Measurements from ENCODE around the gene SP2. TPM values are rescaled to one million over a fixed set of nuclear protein-coding genes. Genes with fewer than 3 reads are reported as not detected.

Gene SP2
- total and polyA plus RNA-seq, 12 donors, result 1.8 to 21.1 (median 10.1) TPM

GRCh38 chr17:47879028-47879585, 16.9 kb upstream of the SP2 start:
- Histone ChIP-seq H3K27ac (no peak overlapping the region), H3K36me3 (replicated peaks in 1 of 2) (no peaks in the 10 kb centered on the region), H3K27me3 (peaks cover 5% of the 10 kb centered on the region), H3K4me3 (no peak overlapping the region), H3K4me1 (replicated peaks in 1 of 2) (peaks cover 7 to 18% of the 10 kb centered on the region in 2 donors), H3K9me3 (replicated peaks in 1 of 3) (no peaks in the 10 kb centered on the region)
- DNase-seq, result no peak
- intact Hi-C loops (cut with DNase I), result no loop called here
- TF ChIP-seq POLR2A (IDR thresholded peaks at IDR 0.05), result no peak
- TF ChIP-seq CTCF (IDR thresholded peaks at IDR 0.05), result no peak
- WGBS, 4 donors, result 67 to 78% (median 76%) methylated on average over 2 of the region's 2 CpGs

- peaks cover 12 to 26% of the 10 kb centered on the region in 2 donors for H3K4me1 ChIP-seq (replicated peaks in 1 of 2)
- H3K9me3 ChIP-seq (replicated peaks in 1 of 3), result no peaks in the 10 kb centered on the region
- H3K36me3 ChIP-seq (replicated peaks in 1 of 2), result no peaks in the 10 kb centered on the region
- H3K4me3 ChIP-seq, result no peak overlapping the region
- no peak for DNase-seq
- no peak overlapping the region for H3K27ac ChIP-seq
- no peak for TF ChIP-seq CTCF (IDR thresholded peaks at IDR 0.05)
- no peak for TF ChIP-seq POLR2A (IDR thresholded peaks at IDR 0.05)
- 84 to 90% (median 85%) methylated on average over 7 to 8 of the region's 8 CpGs for WGBS, 4 donors
- peaks cover 5% of the 10 kb centered on the region for H3K27me3 ChIP-seq
- intact Hi-C loops (cut with DNase I), result no loop called here
These were observed 16.1 kb upstream of the SP2 start for GRCh38 chr17:47879776-47880454.

- H3K9me3 ChIP-seq (replicated peaks in 1 of 3), result no peaks in the 10 kb centered on the region
- no peaks in the 10 kb centered on the region for H3K36me3 ChIP-seq (replicated peaks in 1 of 2)
- WGBS, 4 donors, result 39 to 61% (median 51%) methylated on average over 7 of the region's 7 CpGs
- intact Hi-C loops (cut with DNase I), result no loop called here
- TF ChIP-seq POLR2A (IDR thresholded peaks at IDR 0.05) (no peak), CTCF (IDR thresholded peaks at IDR 0.05) (no peak)
- H3K27ac ChIP-seq, result peak overlapping the region in 1 of 5 donors; percentile 26
- peaks cover 12 to 28% of the 10 kb centered on the region in 2 donors for H3K4me1 ChIP-seq (replicated peaks in 1 of 2)
- DNase-seq, result peak in 4 of 7 donors; percentile 30 to 62 (median 36)
- H3K27me3 ChIP-seq, result no peaks in the 10 kb centered on the region
- H3K4me3 ChIP-seq, result no peak overlapping the region
These were observed 13.8 kb upstream of the SP2 start for GRCh38 chr17:47882247-47882646.

GRCh38 chr17:47882695-47883588, 13.1 kb upstream of the SP2 start:
- peaks cover 9 to 21% of the 10 kb centered on the region in 2 donors for H3K4me1 ChIP-seq (replicated peaks in 1 of 2)
- DNase-seq, result no peak
- peak overlapping the region in 1 of 5 donors; percentile 26 for H3K27ac ChIP-seq
- no peak overlapping the region for H3K4me3 ChIP-seq
- no peaks in the 10 kb centered on the region for H3K9me3 ChIP-seq (replicated peaks in 1 of 3)
- TF ChIP-seq CTCF (IDR thresholded peaks at IDR 0.05) (no peak), POLR2A (IDR thresholded peaks at IDR 0.05) (no peak)
- WGBS, 4 donors, result 85 to 95% (median 89%) methylated on average over 9 of the region's 9 CpGs
- intact Hi-C loops (cut with DNase I), result no loop called here
- no peaks in the 10 kb centered on the region for H3K36me3 ChIP-seq (replicated peaks in 1 of 2)
- no peaks in the 10 kb centered on the region for H3K27me3 ChIP-seq
